Brain microvascular endothelial cell (primary cell): Measurements from ENCODE around the gene HEXD.

Source experiments
- DNase-seq: peaks from one replicate; pipeline ENCODE4 v3.0.0-alpha.2; 2020
- H3K27ac ChIP-seq: fragments of 250-450 bp; sonication (Bioruptor Pico); 2 replicates; pipeline ENCODE4 v1.5.1; 2020; ENCODE audit warnings: mild to moderate bottlenecking, moderate library complexity
- H3K27me3 ChIP-seq: fragments of 250-450 bp; sonication (Bioruptor Pico); replicated peaks from 2 replicates; pipeline ENCODE4 v1.5.1; 2020; ENCODE audit warnings: mild to moderate bottlenecking
- H3K36me3 ChIP-seq: fragments of 250-450 bp; sonication (Bioruptor Pico); replicated peaks from 2 replicates; pipeline ENCODE4 v1.5.1; 2020; ENCODE audit warnings: mild to moderate bottlenecking
- H3K4me3 ChIP-seq: 2 replicates; pipeline ENCODE4 v1.5.1; 2011; ENCODE audit warnings: low read depth, mild to moderate bottlenecking, control low read depth, low read length, moderate library complexity
- in situ Hi-C: cut with HindIII; loops from 2 replicates; pipeline ENCODE4 v1.10.0; 2017; ENCODE audit warnings: low sequenced_read_pairs, low pct_ligation_motif_present
- TF ChIP-seq, protein P1 (sequence below): IDR thresholded peaks from 2 replicates; pipeline ENCODE4 v1.5.1; 2011; ENCODE audit warnings: low read depth, mild to moderate bottlenecking, moderate library complexity, low read length, control low read depth, inconsistent platforms; ENCODE audit errors: missing control alignments

The HEXD gene

DNA sequence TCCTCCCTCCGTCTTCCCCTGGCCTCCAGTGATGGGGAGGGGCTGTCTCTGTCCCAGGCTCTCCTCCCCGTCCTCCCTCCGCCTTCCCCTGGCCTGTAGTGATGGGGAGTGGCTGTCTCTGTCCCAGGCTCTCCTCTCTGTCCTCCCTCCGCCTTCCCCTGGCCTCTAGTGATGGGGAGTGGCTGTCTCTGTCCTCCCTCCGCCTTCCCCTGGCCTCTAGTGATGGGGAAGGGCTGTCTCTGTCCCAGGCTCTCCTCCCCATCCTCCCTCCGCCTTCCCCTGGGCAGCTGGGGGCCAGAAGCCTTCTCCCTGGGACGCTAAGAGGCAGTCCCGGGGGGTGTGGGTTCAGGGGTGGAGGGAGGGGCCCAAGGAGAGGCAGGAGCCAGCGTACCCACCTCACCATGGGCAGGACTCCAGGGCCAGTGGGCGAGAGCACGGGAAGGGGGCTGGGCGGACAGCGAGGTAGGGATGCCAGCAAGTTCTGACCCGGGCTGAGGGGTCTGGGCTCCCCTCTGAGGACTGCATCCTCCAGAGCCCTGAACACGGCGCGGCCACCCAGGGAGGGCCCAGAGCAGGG lies 31.8 kb upstream of the HEXD start:
- DNase-seq = no peak
- in situ Hi-C loops = no loop called here
- Histone ChIP-seq H3K27ac (no peak overlapping the region), H3K27me3 (peaks cover 19% of the 10 kb centered on the region), H3K4me3 (no peak overlapping the region), H3K36me3 (no peaks in the 10 kb centered on the region)
- TF ChIP-seq, protein P1, sequence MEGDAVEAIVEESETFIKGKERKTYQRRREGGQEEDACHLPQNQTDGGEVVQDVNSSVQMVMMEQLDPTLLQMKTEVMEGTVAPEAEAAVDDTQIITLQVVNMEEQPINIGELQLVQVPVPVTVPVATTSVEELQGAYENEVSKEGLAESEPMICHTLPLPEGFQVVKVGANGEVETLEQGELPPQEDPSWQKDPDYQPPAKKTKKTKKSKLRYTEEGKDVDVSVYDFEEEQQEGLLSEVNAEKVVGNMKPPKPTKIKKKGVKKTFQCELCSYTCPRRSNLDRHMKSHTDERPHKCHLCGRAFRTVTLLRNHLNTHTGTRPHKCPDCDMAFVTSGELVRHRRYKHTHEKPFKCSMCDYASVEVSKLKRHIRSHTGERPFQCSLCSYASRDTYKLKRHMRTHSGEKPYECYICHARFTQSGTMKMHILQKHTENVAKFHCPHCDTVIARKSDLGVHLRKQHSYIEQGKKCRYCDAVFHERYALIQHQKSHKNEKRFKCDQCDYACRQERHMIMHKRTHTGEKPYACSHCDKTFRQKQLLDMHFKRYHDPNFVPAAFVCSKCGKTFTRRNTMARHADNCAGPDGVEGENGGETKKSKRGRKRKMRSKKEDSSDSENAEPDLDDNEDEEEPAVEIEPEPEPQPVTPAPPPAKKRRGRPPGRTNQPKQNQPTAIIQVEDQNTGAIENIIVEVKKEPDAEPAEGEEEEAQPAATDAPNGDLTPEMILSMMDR = no peak

DNA sequence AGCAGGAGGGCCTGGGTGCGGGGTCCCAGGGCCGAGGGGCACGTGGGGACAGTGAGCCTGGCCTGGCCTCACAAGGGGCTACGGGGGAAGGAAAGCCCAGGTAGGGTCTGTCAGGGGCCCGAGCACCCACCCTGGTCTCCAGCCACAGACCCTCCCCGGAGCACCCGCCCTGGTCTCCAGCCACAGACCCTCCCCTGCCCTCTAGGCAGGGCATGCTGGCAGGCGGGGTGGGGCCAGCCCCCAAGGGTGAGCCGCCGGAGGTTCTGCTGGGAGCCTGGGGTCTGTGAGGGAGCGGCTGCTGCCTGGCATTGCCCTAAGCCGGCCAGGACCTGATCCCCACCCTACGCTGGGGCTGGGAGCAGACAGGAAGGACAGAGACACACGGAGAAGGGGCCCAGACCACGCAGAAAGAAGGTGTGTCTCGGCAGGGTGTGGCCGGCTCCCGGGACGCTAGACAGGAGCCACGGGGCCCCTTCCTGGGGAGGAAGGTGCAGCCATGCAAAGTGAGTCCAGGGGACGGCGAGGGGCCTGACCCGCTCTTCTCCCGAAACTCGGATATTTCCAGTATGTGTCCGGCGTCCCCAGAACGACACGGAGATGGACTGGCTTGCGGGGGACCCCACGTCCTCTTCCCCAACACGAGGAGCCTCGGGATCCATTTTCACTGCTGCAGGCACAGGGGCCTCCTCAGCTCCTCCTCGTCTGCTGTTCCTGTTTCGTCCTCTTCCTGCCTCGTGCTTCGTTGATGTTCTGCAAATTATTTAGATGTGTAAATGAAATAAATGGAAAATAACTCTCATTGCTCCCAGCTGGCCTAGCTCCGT lies 31.1 kb upstream of the HEXD start:
- H3K27me3 ChIP-seq = peaks cover 19% of the 10 kb centered on the region
- no peak overlapping the region for H3K4me3 ChIP-seq
- H3K36me3 ChIP-seq = no peaks in the 10 kb centered on the region
- in situ Hi-C loops = no loop called here
- TF ChIP-seq, protein P1 = no peak
- no peak overlapping the region for H3K27ac ChIP-seq
- no peak for DNase-seq

DNA sequence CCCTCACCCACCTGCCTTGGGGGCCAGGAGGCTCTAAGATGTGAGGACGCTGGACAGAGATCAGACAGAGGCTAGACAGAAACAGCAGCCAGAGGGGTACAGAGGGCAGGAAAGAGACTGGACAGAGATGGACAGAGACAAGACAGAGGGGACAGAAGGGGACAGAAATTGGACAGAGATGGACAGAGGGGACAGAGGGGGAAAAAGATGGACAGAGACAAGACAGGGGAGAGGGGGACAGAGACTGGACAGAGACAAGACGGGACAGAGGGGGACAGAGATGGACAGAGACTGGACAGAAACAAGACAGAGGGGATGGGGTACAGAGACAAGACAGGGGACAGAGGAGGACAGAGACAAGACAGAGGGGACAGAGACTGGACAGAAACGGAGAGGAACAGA lies 30.4 kb upstream of the HEXD start:
- no peak for DNase-seq
- no peak overlapping the region for H3K4me3 ChIP-seq
- in situ Hi-C loops = no loop called here
- no peaks in the 10 kb centered on the region for H3K36me3 ChIP-seq
- H3K27ac ChIP-seq = no peak overlapping the region
- TF ChIP-seq, protein P1 = no peak
- H3K27me3 ChIP-seq = peaks cover 19% of the 10 kb centered on the region

DNA sequence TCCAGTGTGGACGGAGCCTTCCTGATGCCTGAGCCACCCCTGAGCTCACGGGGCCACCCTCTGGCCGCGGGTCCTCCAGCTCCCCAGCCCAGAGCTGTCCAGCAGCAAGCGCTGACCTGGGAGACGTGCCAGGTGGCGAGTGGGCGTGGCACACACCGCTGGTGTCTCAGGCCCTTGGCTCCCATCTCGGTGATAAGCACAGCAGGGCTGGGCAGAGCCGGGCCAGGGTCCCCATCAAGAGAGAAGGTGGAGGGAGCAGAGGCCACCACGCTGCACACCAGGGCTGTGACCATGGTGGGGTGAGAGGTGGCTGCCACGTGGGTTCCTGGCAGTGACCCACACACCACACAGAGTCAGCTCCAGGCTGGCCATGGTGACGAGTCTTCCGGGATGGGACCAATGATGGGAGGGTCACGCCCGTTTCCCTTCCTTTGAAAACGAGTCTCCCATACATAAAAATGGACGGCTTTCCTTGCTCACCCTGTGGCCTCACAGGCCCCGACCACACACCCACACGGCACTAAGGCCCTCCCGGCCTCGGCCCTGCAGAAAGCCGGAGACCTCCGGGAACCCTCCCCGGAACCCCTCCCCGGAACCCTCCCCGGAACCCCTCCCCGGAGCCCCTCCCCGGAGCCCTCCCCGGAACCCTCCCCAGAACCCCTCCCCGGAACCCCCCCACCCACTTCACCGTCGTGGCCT lies 29.8 kb upstream of the HEXD start:
- TF ChIP-seq, protein P1 = no peak
- H3K27ac ChIP-seq = no peak overlapping the region
- H3K4me3 ChIP-seq = no peak overlapping the region
- no peaks in the 10 kb centered on the region for H3K36me3 ChIP-seq
- H3K27me3 ChIP-seq = peaks cover 19% of the 10 kb centered on the region
- DNase-seq = no peak
- in situ Hi-C loops = no loop called here

DNA sequence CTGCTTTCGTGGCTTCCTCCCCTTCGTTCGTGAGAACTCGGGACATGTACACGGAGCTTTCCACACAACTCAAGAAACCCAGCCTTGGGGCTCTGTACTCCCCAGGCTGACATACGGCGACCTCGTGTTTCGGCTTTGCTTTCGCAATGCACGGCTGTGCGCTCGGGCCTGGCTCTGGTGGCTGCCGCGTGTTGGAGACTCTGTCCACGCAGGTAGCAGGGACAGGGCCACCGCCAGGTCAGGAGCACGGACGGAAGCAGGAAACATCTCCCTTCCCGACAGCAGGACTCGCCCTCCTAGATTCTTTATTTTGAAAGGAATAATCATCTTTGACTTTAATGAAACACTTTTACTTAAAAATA lies 29.2 kb upstream of the HEXD start:
- in situ Hi-C loops = no loop called here
- no peaks in the 10 kb centered on the region for H3K36me3 ChIP-seq
- TF ChIP-seq, protein P1 = no peak
- no peak overlapping the region for H3K27ac ChIP-seq
- no peak for DNase-seq
- H3K4me3 ChIP-seq = no peak overlapping the region
- peaks cover 19% of the 10 kb centered on the region for H3K27me3 ChIP-seq
